BJ (cell line): ENCODE results near the gene MAN2B2. TPM values are rescaled to one million over a fixed set of nuclear protein-coding genes. Genes with fewer than 3 reads are reported as not detected.

Experiments used
- CTCF ChIA-PET: fragments of 350-600 bp; formaldehyde crosslinking; extraction: SDS; loops from one replicate; lab custom pipeline; 2021; ENCODE audit warnings: antibody characterized with exemption, inconsistent platforms; lab: Yijun Ruan, JAX
- POLR2A ChIA-PET: fragments of 300-600 bp; sonication (Branson Sonifier 250); formaldehyde crosslinking; extraction: SDS; loops from one replicate; lab custom pipeline; 2021; ENCODE audit warnings: antibody characterized with exemption; lab: Charles Lee
- DNase-seq: peaks from one replicate; pipeline ENCODE4 v3.0.0-alpha.2; 2011; ENCODE audit warnings: low read depth
- H3K27me3 ChIP-seq: 2 replicates; pipeline ENCODE4 v1.6.0; 2011; ENCODE audit warnings: low read length; ENCODE audit not compliant: control insufficient read depth, insufficient read depth
- H3K36me3 ChIP-seq: 2 replicates; pipeline ENCODE4 v1.5.1; 2011; ENCODE audit warnings: low read length; ENCODE audit not compliant: control insufficient read depth, insufficient read depth
- H3K4me3 ChIP-seq: 2 replicates; pipeline ENCODE4 v1.5.1; 2011; ENCODE audit warnings: low read depth, mild to moderate bottlenecking, control low read depth, low read length
- polyA plus RNA-seq: library from polyadenylated mRNA; depleted of rRNA; stranded (reverse); fragments of >200 nt; gene quantifications from 2 replicates; pipeline ENCODE4 v1.2.3, GENCODE V29; 2011
- TF ChIP-seq, protein P1 (sequence below): IDR thresholded peaks from 2 replicates; pipeline ENCODE4 v1.5.1; 2011; ENCODE audit warnings: low read depth, mild to moderate bottlenecking, control low read depth, inconsistent platforms, low read length, moderate library complexity; ENCODE audit not compliant: insufficient read depth

Gene MAN2B2
- polyA plus RNA-seq, 1 experiment: 43.5 TPM

DNA sequence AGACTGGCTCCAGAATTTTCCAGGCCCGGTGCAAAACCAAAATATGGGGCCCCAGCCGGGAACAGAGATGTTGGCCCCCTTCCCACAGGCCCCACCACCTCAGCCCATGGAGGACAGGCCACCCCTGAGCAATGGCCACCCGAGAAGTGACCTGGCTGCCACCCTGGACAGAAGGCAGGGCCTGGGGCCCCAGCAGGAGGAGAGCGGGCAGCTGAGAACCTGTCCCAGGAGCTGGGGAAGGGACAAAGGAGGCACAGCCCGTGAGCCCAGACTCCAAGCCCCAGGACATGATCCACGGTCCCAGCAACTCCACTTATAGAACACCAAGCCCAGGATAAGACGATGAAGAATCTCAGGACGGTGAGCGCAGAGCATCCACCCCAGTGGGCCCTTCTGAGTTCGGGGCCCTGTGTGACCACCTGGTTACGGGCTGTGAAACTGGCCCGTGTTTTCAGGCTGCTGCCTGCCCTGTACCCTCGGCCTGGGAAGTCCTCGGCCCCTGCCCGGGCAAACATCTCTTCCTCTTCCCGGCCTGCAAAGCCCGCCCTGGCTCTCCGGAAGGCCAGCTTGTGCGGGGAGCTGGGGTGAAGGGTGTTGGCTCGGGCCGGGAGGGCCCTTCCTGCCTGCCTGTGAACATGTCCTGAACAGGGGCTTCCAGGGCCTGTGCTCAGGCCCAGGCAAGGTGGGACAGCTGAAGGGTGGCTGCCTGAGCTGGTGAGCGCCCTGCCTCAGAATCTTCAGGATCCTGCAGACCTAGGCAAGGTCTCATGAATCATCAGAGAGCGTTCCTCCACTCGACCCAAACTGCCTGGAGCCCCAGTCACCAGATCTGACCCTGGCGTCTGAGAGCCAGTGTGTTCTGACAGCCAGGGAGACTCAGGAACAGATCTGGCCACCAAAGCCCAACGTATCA lies 47.0 kb upstream of the MAN2B2 start:
- ChIA-PET CTCF (interaction anchor here (2.7 kb wide), 1 partner anchor 19 kb away, joined by 12 read pairs; no protein-coding TSS in a partner anchor), POLR2A (no interaction called here)
- TF ChIP-seq, protein P1, sequence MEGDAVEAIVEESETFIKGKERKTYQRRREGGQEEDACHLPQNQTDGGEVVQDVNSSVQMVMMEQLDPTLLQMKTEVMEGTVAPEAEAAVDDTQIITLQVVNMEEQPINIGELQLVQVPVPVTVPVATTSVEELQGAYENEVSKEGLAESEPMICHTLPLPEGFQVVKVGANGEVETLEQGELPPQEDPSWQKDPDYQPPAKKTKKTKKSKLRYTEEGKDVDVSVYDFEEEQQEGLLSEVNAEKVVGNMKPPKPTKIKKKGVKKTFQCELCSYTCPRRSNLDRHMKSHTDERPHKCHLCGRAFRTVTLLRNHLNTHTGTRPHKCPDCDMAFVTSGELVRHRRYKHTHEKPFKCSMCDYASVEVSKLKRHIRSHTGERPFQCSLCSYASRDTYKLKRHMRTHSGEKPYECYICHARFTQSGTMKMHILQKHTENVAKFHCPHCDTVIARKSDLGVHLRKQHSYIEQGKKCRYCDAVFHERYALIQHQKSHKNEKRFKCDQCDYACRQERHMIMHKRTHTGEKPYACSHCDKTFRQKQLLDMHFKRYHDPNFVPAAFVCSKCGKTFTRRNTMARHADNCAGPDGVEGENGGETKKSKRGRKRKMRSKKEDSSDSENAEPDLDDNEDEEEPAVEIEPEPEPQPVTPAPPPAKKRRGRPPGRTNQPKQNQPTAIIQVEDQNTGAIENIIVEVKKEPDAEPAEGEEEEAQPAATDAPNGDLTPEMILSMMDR: no peak
- no peak for DNase-seq
- Histone ChIP-seq H3K36me3 (no peaks in the 10 kb centered on the region), H3K4me3 (no peak overlapping the region), H3K27me3 (no peaks in the 10 kb centered on the region; the same call in 1 of the 2 replicates)

DNA sequence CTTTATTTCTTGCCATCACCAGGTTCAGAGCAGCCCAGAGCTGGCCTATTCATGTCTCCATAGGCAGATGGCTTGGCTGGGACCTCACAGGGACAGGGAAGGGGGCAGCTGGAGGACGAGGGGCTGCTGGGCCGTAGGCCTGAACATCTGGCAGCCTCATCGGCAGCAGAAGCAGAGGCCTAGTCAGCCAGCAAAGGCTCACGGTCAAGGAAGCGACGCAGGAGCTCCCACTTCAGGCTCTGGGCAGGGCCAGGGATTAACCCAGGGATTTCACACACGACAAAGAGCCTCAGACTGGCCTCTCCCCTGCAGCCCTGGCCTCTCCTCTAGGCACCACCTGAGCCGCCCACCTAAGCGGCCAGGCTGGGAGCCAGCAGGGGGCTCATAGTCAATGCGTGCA lies 46.0 kb upstream of the MAN2B2 start:
- no peak for DNase-seq
- Histone ChIP-seq H3K27me3 (no peaks in the 10 kb centered on the region; the same call in 1 of the 2 replicates), H3K36me3 (no peaks in the 10 kb centered on the region), H3K4me3 (no peak overlapping the region)
- POLR2A ChIA-PET: no interaction called here
- TF ChIP-seq, protein P1: no peak
- CTCF ChIA-PET: interaction anchor here (2.7 kb wide), 1 partner anchor 18 kb away, joined by 12 read pairs; no protein-coding TSS in a partner anchor

DNA sequence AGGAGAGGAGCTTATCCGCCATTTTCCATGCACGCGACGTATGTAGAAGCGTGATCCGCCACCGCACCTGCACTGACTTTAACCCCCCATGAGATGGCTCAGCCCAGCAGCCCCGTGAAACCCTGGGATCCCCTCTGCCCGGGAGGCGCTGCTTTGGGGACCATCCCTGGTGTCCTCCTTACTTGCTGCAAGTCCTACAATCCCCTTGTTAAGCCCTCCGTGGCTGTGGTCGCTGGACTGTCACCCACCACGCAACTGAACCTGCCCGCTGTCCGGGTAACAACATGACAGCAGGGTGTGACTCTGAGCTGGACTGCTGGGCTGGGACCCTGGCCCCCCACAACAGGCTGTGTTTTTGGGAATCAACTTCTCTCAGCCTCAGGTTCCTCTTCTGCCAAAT lies 44.7 kb upstream of the MAN2B2 start:
- Histone ChIP-seq H3K27me3 (no peaks in the 10 kb centered on the region; the same call in 1 of the 2 replicates), H3K4me3 (no peak overlapping the region), H3K36me3 (no peaks in the 10 kb centered on the region)
- TF ChIP-seq, protein P1: no peak
- CTCF ChIA-PET: interaction anchor here (2.7 kb wide), 1 partner anchor 16 kb away, joined by 12 read pairs; no protein-coding TSS in a partner anchor
- no peak for DNase-seq
- POLR2A ChIA-PET: no interaction called here

DNA sequence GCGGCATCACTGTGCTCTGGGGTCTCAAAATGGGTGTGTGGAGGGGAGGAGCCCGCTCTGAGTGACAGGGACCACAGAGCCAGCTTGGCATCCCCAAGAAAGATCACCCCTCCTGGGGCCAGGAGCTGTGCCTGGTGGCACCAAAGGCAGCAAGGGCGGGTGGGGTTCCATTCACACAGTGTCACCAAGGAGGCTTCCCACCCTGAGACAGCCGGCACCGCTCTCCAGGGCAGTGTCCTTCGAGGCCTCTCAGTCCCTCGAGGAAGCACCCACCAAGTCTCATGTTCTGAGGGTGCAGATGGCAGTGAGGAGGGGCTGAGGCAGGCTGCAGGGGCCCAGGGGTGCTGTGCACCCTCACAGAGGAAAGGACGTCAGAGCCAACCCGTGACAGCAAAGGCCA lies 44.0 kb upstream of the MAN2B2 start:
- no peaks in the 10 kb centered on the region; the same call in 1 of the 2 replicates for H3K27me3 ChIP-seq

More for the DNA sequence above, 44.0 kb upstream of the MAN2B2 start:
- DNase-seq: no peak
- Histone ChIP-seq H3K4me3 (no peak overlapping the region), H3K36me3 (no peaks in the 10 kb centered on the region)
- ChIA-PET POLR2A (no interaction called here), CTCF (no interaction called here)
- TF ChIP-seq, protein P1: no peak
